Keratinocyte (primary cell): ENCODE results near the gene IPPK. TPM values are rescaled to one million over a fixed set of nuclear protein-coding genes. Genes with fewer than 3 reads are reported as not detected.

Source experiments
- DNase-seq: peaks from one replicate; pipeline ENCODE4 v3.0.0-alpha.2; 2011; ENCODE audit warnings: low read depth, missing footprints, low spot score
- FAIRE-seq: peaks from 2 replicates; lab custom pipeline; 2011; peaks lifted over from hg19 to GRCh38; lab: Jason Lieb, UNC
- H2AFZ ChIP-seq: 2 replicates; pipeline ENCODE4 v1.6.0; 2012; ENCODE audit warnings: low read length, control low read depth, inconsistent platforms; ENCODE audit not compliant: control insufficient read depth
- H3K27ac ChIP-seq: 2 replicates; pipeline ENCODE4 v1.5.1; 2011; ENCODE audit warnings: low read length; ENCODE audit not compliant: control insufficient read depth, insufficient read depth
- H3K27me3 ChIP-seq: 3 replicates; pipeline ENCODE4 v1.6.0; 2011; ENCODE audit warnings: low read length; ENCODE audit not compliant: control insufficient read depth, insufficient read depth; ENCODE audit errors: extremely low read depth
- H3K36me3 ChIP-seq, 2 experiments: 2 replicates in 1 of 2; 3 replicates in 1 of 2; pipeline ENCODE4 v1.5.1; 2011; ENCODE audit warnings: low read length in 2 of 2, mild to moderate bottlenecking in 1 of 2; ENCODE audit not compliant: control insufficient read depth in 2 of 2, insufficient read depth in 2 of 2; ENCODE audit errors: extremely low read depth in 1 of 2
- H3K4me1 ChIP-seq: 3 replicates; pipeline ENCODE4 v1.5.1; 2011; ENCODE audit warnings: low read length; ENCODE audit not compliant: control insufficient read depth, insufficient read depth; ENCODE audit errors: extremely low read depth
- H3K4me2 ChIP-seq: 3 replicates; pipeline ENCODE4 v1.6.0; 2011; ENCODE audit warnings: low read depth, low read length; ENCODE audit not compliant: control insufficient read depth, insufficient read depth; ENCODE audit errors: extremely low read depth
- H3K4me3 ChIP-seq, 3 experiments: fragments of 200-600 bp in 1 of 3; sonication (generic) in 1 of 3; 2 replicates in 2 of 3; 3 replicates in 1 of 3; pipeline ENCODE4 v1.5.1; 2011 to 2016; ENCODE audit warnings: low read length in 3 of 3, mild to moderate bottlenecking in 3 of 3, control low read depth in 2 of 3, inconsistent platforms in 1 of 3, low read depth in 1 of 3, mixed read lengths in 1 of 3, mixed run types in 1 of 3, moderate library complexity in 1 of 3; ENCODE audit not compliant: control insufficient read depth in 2 of 3, insufficient read depth in 2 of 3; ENCODE audit errors: extremely low read depth in 1 of 3
- H3K79me2 ChIP-seq: 2 replicates; pipeline ENCODE4 v1.6.0; 2012; ENCODE audit warnings: low read length; ENCODE audit not compliant: control insufficient read depth, insufficient read depth
- H3K9ac ChIP-seq: 3 replicates; pipeline ENCODE4 v1.6.0; 2011; ENCODE audit warnings: low read length; ENCODE audit not compliant: control insufficient read depth, insufficient read depth; ENCODE audit errors: extremely low read depth
- H3K9me1 ChIP-seq: 3 replicates; pipeline ENCODE4 v1.6.0; 2011; ENCODE audit warnings: low read length; ENCODE audit not compliant: control insufficient read depth, insufficient read depth; ENCODE audit errors: extremely low read depth
- H3K9me3 ChIP-seq: 2 replicates; pipeline ENCODE4 v1.5.1; 2012; ENCODE audit warnings: low read depth, low read length; ENCODE audit not compliant: control insufficient read depth
- H4K20me1 ChIP-seq: 3 replicates; pipeline ENCODE4 v1.6.0; 2011; ENCODE audit warnings: low read length; ENCODE audit not compliant: control insufficient read depth, insufficient read depth; ENCODE audit errors: extremely low read depth
- CTCF ChIP-seq, 3 experiments: IDR thresholded peaks in 1 of 3; conservative IDR thresholded peaks in 1 of 3; optimal IDR thresholded peaks in 1 of 3; 2 replicates in 2 of 3; 3 replicates in 1 of 3; pipeline versions ENCODE3 to v1.5.1; 2011; ENCODE audit warnings: low read length in 3 of 3, mild to moderate bottlenecking in 3 of 3, moderate library complexity in 2 of 3, control low read depth in 1 of 3, inconsistent platforms in 1 of 3; ENCODE audit not compliant: insufficient read depth in 2 of 3; ENCODE audit errors: extremely low read depth in 1 of 3
- EZH2 ChIP-seq: IDR thresholded peaks from one replicate; pipeline ENCODE4 v1.6.1; 2012; ENCODE audit warnings: inconsistent platforms, mild to moderate bottlenecking, low read length, moderate library complexity
- dilution Hi-C: fragments of 300-500 bp; cut with MboI; formaldehyde crosslinking; loops from one replicate; pipeline ENCODE4 v1.7.0; 2020; ENCODE audit warnings: low sequenced_read_pairs; ENCODE audit not compliant: extremely low pct_ligation_motif_present
- polyA plus RNA-seq, 5 experiments: library from polyadenylated mRNA; depleted of rRNA in 3 of 5; stranded (reverse) in 3 of 5; stranded (forward) in 1 of 5; unstranded in 1 of 5; fragments of >200 nt; gene quantifications; 1 replicate in 1 of 5; 2 replicates in 3 of 5; 3 replicates in 1 of 5; pipeline versions ENCODE4 v1.2.1 to v1.2.3, GENCODE V29; 2011 to 2012; ENCODE audit warnings: missing spikeins in 2 of 5, low read depth in 1 of 5, low replicate concordance in 1 of 5

Gene IPPK
- polyA plus RNA-seq, 1 donor (not counting 4 experiments of a cell fraction or from before 2014, with no cell fraction given), result 32.4 TPM

- DNase-seq (no peak), FAIRE-seq (no peak)
- no peaks in the 10 kb centered on the region for H3K9me3 ChIP-seq
- H3K79me2 ChIP-seq, result no peaks in the 10 kb centered on the region
- no peak overlapping the region for H3K4me2 ChIP-seq
- H3K9ac ChIP-seq, result no peak overlapping the region
- no peaks in the 10 kb centered on the region for H4K20me1 ChIP-seq
- H3K4me3 ChIP-seq, result no peak overlapping the region
- H2AFZ ChIP-seq, result no peak overlapping the region
- no peaks in the 10 kb centered on the region for H3K9me1 ChIP-seq
- no peaks in the 10 kb centered on the region for H3K4me1 ChIP-seq
- no peak overlapping the region for H3K27ac ChIP-seq
- dilution Hi-C loops, result no loop called here
- H3K27me3 ChIP-seq, result no peaks in the 10 kb centered on the region
- no peak for TF ChIP-seq EZH2
- TF ChIP-seq CTCF (optimal IDR thresholded peaks at IDR 0.05 in 1 of 3, IDR thresholded peaks at IDR 0.05 in 1 of 3, conservative IDR thresholded peaks at IDR 0.05 in 1 of 3; ENCODE audit: extremely low read depth in 1 of 3, insufficient read depth in 2 of 3, low read length in 3 of 3), result no peak
- H3K36me3 ChIP-seq, result peaks cover 42 to 49% of the 10 kb centered on the region in 2 experiments
Observed at GRCh38 chr9:92633614-92634278, 36.2 kb downstream of the IPPK start.

GRCh38 chr9:92632641-92633040, 37.3 kb downstream of the IPPK start:
- DNase-seq, result no peak
- no peak for FAIRE-seq
- no peak overlapping the region for H2AFZ ChIP-seq
- TF ChIP-seq EZH2, result no peak
- TF ChIP-seq CTCF (optimal IDR thresholded peaks at IDR 0.05 in 1 of 3, IDR thresholded peaks at IDR 0.05 in 1 of 3, conservative IDR thresholded peaks at IDR 0.05 in 1 of 3; ENCODE audit: extremely low read depth in 1 of 3, insufficient read depth in 2 of 3, low read length in 3 of 3), result no peak
- H3K27me3 ChIP-seq, result no peaks in the 10 kb centered on the region
- H3K9me1 ChIP-seq, result no peaks in the 10 kb centered on the region
- peaks cover 33 to 40% of the 10 kb centered on the region in 2 experiments for H3K36me3 ChIP-seq
- H3K4me1 ChIP-seq, result no peaks in the 10 kb centered on the region
- H3K4me3 ChIP-seq, result no peak overlapping the region
- no peaks in the 10 kb centered on the region for H3K9me3 ChIP-seq
- H3K79me2 ChIP-seq, result no peaks in the 10 kb centered on the region
- H3K27ac ChIP-seq, result no peak overlapping the region
- dilution Hi-C loops, result no loop called here
- H4K20me1 ChIP-seq, result no peaks in the 10 kb centered on the region
- H3K9ac ChIP-seq, result no peak overlapping the region
- no peak overlapping the region for H3K4me2 ChIP-seq
